OCI-LY1 (cell line): ENCODE data around the gene CDC42BPA.

ENCODE experiments used
- CTCF ChIP-seq: fragments of 200-600 bp; sonication (generic), shearing (Covaris generic); IDR thresholded peaks from 2 replicates; pipeline ENCODE4 v1.5.1; 2017; ENCODE audit warnings: mild to moderate bottlenecking, antibody characterized with exemption, low read length, moderate library complexity, mixed read lengths
- EZH2 ChIP-seq: fragments of 200-600 bp; sonication (generic), shearing (Covaris generic); IDR thresholded peaks from 2 replicates; pipeline ENCODE4 v1.8.0; 2017; ENCODE audit warnings: borderline replicate concordance, mixed run types, mild to moderate bottlenecking, antibody characterized with exemption, low read length, moderate library complexity, mixed read lengths

- TF ChIP-seq CTCF (peak; percentile 64), EZH2 (no peak)
Measured at GRCh38 chr1:227131193-227131592, 187.1 kb downstream of the CDC42BPA start.
